ENCODE data around the gene CDS1. TPM values are rescaled to one million over a fixed set of nuclear protein-coding genes. Genes with fewer than 3 reads are reported as not detected.

Gene CDS1
- total RNA-seq, 4 donors from 2014 or later = 0.07 to 1.1 TPM; not detected in 2

DNA sequence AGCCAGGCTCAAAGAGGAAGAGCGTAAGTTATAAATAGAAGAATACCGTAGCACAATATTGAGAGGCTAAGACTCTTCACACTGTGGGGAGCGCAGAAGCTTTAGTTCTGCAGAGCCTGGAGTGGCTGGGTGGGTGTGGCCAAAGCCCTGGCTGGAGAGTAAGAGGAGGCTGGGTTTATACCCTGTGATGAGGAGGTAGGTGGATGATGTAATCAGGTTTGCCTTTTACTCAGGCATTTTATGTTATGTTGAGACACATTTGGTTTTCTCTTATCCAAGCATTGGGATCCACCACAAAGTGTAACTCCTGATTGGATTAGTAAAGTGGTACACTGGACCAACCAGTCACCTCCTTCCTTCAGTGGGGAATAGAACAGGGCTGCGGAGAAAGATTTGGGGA, 13.9 kb downstream of the CDS1 start:
- Histone ChIP-seq H3K4me3 (no peak overlapping the region), H3K9me3 (no peaks in the 10 kb centered on the region), H3K4me1 (no peaks in the 10 kb centered on the region), H3K27me3 (peaks cover 0 to 7% (median 5%) of the 10 kb centered on the region in 3 donors), H3K36me3 (no peaks in the 10 kb centered on the region), H3K27ac (no peak overlapping the region)
- no peak for TF ChIP-seq POLR2A (IDR thresholded peaks at IDR 0.05)
- TF ChIP-seq, protein P1, sequence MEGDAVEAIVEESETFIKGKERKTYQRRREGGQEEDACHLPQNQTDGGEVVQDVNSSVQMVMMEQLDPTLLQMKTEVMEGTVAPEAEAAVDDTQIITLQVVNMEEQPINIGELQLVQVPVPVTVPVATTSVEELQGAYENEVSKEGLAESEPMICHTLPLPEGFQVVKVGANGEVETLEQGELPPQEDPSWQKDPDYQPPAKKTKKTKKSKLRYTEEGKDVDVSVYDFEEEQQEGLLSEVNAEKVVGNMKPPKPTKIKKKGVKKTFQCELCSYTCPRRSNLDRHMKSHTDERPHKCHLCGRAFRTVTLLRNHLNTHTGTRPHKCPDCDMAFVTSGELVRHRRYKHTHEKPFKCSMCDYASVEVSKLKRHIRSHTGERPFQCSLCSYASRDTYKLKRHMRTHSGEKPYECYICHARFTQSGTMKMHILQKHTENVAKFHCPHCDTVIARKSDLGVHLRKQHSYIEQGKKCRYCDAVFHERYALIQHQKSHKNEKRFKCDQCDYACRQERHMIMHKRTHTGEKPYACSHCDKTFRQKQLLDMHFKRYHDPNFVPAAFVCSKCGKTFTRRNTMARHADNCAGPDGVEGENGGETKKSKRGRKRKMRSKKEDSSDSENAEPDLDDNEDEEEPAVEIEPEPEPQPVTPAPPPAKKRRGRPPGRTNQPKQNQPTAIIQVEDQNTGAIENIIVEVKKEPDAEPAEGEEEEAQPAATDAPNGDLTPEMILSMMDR (IDR thresholded peaks at IDR 0.05 in 4 of 5, conservative IDR thresholded peaks at IDR 0.05 in 1 of 5) = no peak
- intact Hi-C loops (cut with DNase I; ENCODE audit: low total_unique reads) (no loop called here), in situ Hi-C loops (cut with MboI; ENCODE audit: low sequenced_read_pairs in 4 of 4) (no loop called here)
- DNase-seq (no peak), ATAC-seq (no peak)

DNA sequence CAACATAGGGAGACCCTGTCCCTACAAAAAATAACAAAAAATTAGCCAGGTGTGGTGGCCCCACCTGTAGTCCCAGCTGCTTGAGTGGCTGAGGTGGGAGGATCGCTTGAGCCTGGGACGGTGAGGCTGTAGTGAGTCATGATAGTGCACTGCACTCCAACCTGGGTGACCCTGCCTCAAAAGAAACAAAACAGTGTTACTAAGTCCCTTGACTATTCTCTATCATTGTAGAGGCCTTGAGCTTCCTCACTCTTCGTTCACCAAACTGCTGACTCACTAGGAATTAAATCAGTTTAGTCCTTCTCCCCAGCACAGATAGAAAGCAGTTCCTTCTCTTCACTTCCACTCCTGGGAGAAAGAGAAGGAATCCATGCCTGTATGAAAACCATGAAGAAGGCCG, 14.5 kb downstream of the CDS1 start:
- TF ChIP-seq, protein P1 (IDR thresholded peaks at IDR 0.05 in 4 of 5, conservative IDR thresholded peaks at IDR 0.05 in 1 of 5) = no peak
- TF ChIP-seq POLR2A (IDR thresholded peaks at IDR 0.05) = no peak
- Histone ChIP-seq H3K27me3 (peaks cover 0 to 7% (median 5%) of the 10 kb centered on the region in 3 donors), H3K4me1 (no peaks in the 10 kb centered on the region), H3K9me3 (no peaks in the 10 kb centered on the region), H3K27ac (no peak overlapping the region), H3K36me3 (no peaks in the 10 kb centered on the region), H3K4me3 (no peak overlapping the region)
- no peak for DNase-seq
- no peak for ATAC-seq
- intact Hi-C loops (cut with DNase I; ENCODE audit: low total_unique reads) (no loop called here), in situ Hi-C loops (cut with MboI; ENCODE audit: low sequenced_read_pairs in 4 of 4) (no loop called here)

GRCh38 chr4:84606645-84607044, 23.7 kb downstream of the CDS1 start:
- ATAC-seq (no peak), DNase-seq (no peak)
- Histone ChIP-seq H3K4me1 (no peaks in the 10 kb centered on the region), H3K27me3 (no peaks in the 10 kb centered on the region), H3K9me3 (no peaks in the 10 kb centered on the region), H3K4me3 (no peak overlapping the region), H3K36me3 (no peaks in the 10 kb centered on the region), H3K27ac (no peak overlapping the region)
- in situ Hi-C loops (cut with MboI; ENCODE audit: low sequenced_read_pairs in 4 of 4) (no loop called here), intact Hi-C loops (cut with DNase I; ENCODE audit: low total_unique reads) (no loop called here)
- no peak for TF ChIP-seq POLR2A (IDR thresholded peaks at IDR 0.05)
- TF ChIP-seq, protein P1 (IDR thresholded peaks at IDR 0.05 in 4 of 5, conservative IDR thresholded peaks at IDR 0.05 in 1 of 5) = no peak

GRCh38 chr4:84611531-84611930, 28.6 kb downstream of the CDS1 start:
- Histone ChIP-seq H3K4me3 (no peak overlapping the region), H3K27ac (no peak overlapping the region), H3K27me3 (no peaks in the 10 kb centered on the region), H3K4me1 (no peaks in the 10 kb centered on the region), H3K36me3 (no peaks in the 10 kb centered on the region), H3K9me3 (no peaks in the 10 kb centered on the region)
- no peak for DNase-seq
- no peak for ATAC-seq
- intact Hi-C loops (cut with DNase I; ENCODE audit: low total_unique reads) (no loop called here), in situ Hi-C loops (cut with MboI; ENCODE audit: low sequenced_read_pairs in 4 of 4) (no loop called here)
- TF ChIP-seq, protein P1 (IDR thresholded peaks at IDR 0.05 in 4 of 5, conservative IDR thresholded peaks at IDR 0.05 in 1 of 5) = no peak
- no peak for TF ChIP-seq POLR2A (IDR thresholded peaks at IDR 0.05)

- ATAC-seq (no peak), DNase-seq (no peak)
- TF ChIP-seq POLR2A (IDR thresholded peaks at IDR 0.05) = no peak
- TF ChIP-seq, protein P1 (IDR thresholded peaks at IDR 0.05 in 4 of 5, conservative IDR thresholded peaks at IDR 0.05 in 1 of 5) = no peak
- no peaks in the 10 kb centered on the region for H3K4me1 ChIP-seq
- no peaks in the 10 kb centered on the region for H3K36me3 ChIP-seq
- no peaks in the 10 kb centered on the region for H3K27me3 ChIP-seq
- in situ Hi-C loops (cut with MboI; ENCODE audit: low sequenced_read_pairs in 4 of 4) = no loop called here
- intact Hi-C loops (cut with DNase I; ENCODE audit: low total_unique reads) = no loop called here
- no peak overlapping the region for H3K4me3 ChIP-seq
- H3K9me3 ChIP-seq = no peaks in the 10 kb centered on the region
- H3K27ac ChIP-seq = no peak overlapping the region
These were observed 32.0 kb downstream of the CDS1 start for GRCh38 chr4:84614891-84615290.
